Ecto neural progenitor cell (in vitro differentiated cells): ENCODE results near the gene SEMA4A.
"Not testable (repeated sequence)": the region's sequence is repeated elsewhere in the genome, so short reads cannot be mapped to it uniquely, and the experiment has no call there.

ENCODE experiments used
- DNase-seq: peaks from one replicate; pipeline ENCODE4 v3.0.0-alpha.2; 2018; ENCODE audit warnings: low spot score

SEMA4A gene

GRCh38 chr1:156160000-156160742 is 6.8 kb downstream of the SEMA4A start:
- no peak for DNase-seq

- peak; percentile 87 for DNase-seq
Observed at GRCh38 chr1:156160743-156161171, 7.4 kb downstream of the SEMA4A start.

- DNase-seq, result no peak
Observed at GRCh38 chr1:156162430-156163037, 9.1 kb downstream of the SEMA4A start.

- DNase-seq, result no peak
Observed at GRCh38 chr1:156163712-156164111, 10.3 kb downstream of the SEMA4A start.

- DNase-seq, result no peak
Observed at GRCh38 chr1:156164125-156164831, 10.9 kb downstream of the SEMA4A start.

- DNase-seq, result no peak
Observed at GRCh38 chr1:156165083-156165482, 11.7 kb downstream of the SEMA4A start.

- DNase-seq, result no peak
Observed at GRCh38 chr1:156167536-156167935, 14.2 kb downstream of the SEMA4A start.

GRCh38 chr1:156172696-156173470 is 19.5 kb downstream of the SEMA4A start:
- no peak for DNase-seq

GRCh38 chr1:156176610-156177210 is 23.3 kb downstream of the SEMA4A start:
- DNase-seq, result no peak

GRCh38 chr1:156177919-156178654 is 24.7 kb downstream of the SEMA4A start:
- DNase-seq, result no peak

GRCh38 chr1:156180471-156180870 is 27.1 kb downstream of the SEMA4A start:
- no peak for DNase-seq

GRCh38 chr1:156181391-156181924 is 28.1 kb downstream of the SEMA4A start:
- not testable (repeated sequence) for DNase-seq

- not testable (repeated sequence) for DNase-seq
Observed at GRCh38 chr1:156182010-156182779, 28.8 kb downstream of the SEMA4A start.

GRCh38 chr1:156186347-156187177 is 33.2 kb downstream of the SEMA4A start:
- not testable (repeated sequence) for DNase-seq

GRCh38 chr1:156190265-156190664 is 36.9 kb downstream of the SEMA4A start:
- not testable (repeated sequence) for DNase-seq

- no peak for DNase-seq
Observed at GRCh38 chr1:156191292-156191964, 38.0 kb downstream of the SEMA4A start.

GRCh38 chr1:156193208-156193487 is 39.8 kb downstream of the SEMA4A start:
- no peak for DNase-seq

- peak; percentile 96 for DNase-seq
Observed at GRCh38 chr1:156193488-156194299, 40.3 kb downstream of the SEMA4A start, which contains the start of gene SLC25A44. Gene SLC25A44, plus strand, starts transcription at chr1:156194104. Its CDS starts 5,744 bp downstream, at chr1:156199848.
